Peyer's patch (tissue), 4 donors: ENCODE results near the gene KLRD1. TPM values are rescaled to one million over a fixed set of nuclear protein-coding genes. Genes with fewer than 3 reads are reported as not detected.

ENCODE experiments used
- DNase-seq, 3 donors: peaks; one replicate each; pipeline ENCODE4 v3.0.0-alpha.2; 2017 to 2019
- H3K27ac ChIP-seq, 4 donors: fragments of 200-600 bp; sonication (generic); one replicate each; pipeline ENCODE4 v1.5.1; 2016 to 2019
- H3K27me3 ChIP-seq, 2 donors: fragments of 200-600 bp; sonication (generic); one replicate each; pipeline ENCODE4 v1.5.1; 2019
- H3K36me3 ChIP-seq, 3 donors: fragments of 200-600 bp; sonication (generic); one replicate each; pipeline ENCODE4 v1.5.1; 2016 to 2019
- H3K4me1 ChIP-seq, 4 donors: fragments of 200-600 bp; sonication (generic); one replicate each; pipeline ENCODE4 v1.5.1; 2016 to 2019
- H3K4me3 ChIP-seq, 4 donors: fragments of 200-600 bp; sonication (generic); 1 replicate in 3 of 4; 2 replicates in 1 of 4; pipeline ENCODE4 v1.5.1; 2016 to 2019; ENCODE audit warnings: mild to moderate bottlenecking in 1 of 4
- H3K9me3 ChIP-seq, 4 donors: fragments of 200-600 bp; sonication (generic); one replicate each; pipeline ENCODE4 v1.5.1; 2016 to 2019; ENCODE audit warnings: mild to moderate bottlenecking in 1 of 4
- CTCF ChIP-seq, 6 experiments: fragments of 450-650 bp in 4 of 6; fragments of 200-600 bp in 2 of 6; sonication (generic) in 1 of 6; IDR thresholded peaks; one replicate each; pipeline ENCODE4 v1.5.1; 2017 to 2019; ENCODE audit warnings: antibody characterized with exemption in 6 of 6, mild to moderate bottlenecking in 3 of 6, moderate library complexity in 1 of 6
- POLR2A ChIP-seq, 2 donors: fragments of 450-650 bp; IDR thresholded peaks; one replicate each; pipeline ENCODE4 v1.5.1; 2017; ENCODE audit warnings: antibody characterized with exemption in 2 of 2, mild to moderate bottlenecking in 2 of 2, moderate library complexity in 2 of 2
- total RNA-seq, 4 donors: library from RNA; depleted of rRNA; stranded (reverse); fragments of >200 nt; gene quantifications; one replicate each; pipeline ENCODE4 v1.1.0, GENCODE V29; 2016

Gene KLRD1
- total RNA-seq, 4 donors from 2014 or later = under 0.01 to 8.4 (median 5.4) TPM

- H3K27ac ChIP-seq = no peak overlapping the region
- H3K36me3 ChIP-seq = no peaks in the 10 kb centered on the region
- H3K4me3 ChIP-seq = no peak overlapping the region
- H3K4me1 ChIP-seq = peaks cover 0 to 14% (median 0%) of the 10 kb centered on the region in 4 donors
- no peak for DNase-seq
- TF ChIP-seq CTCF (IDR thresholded peaks at IDR 0.05) = no peak
- TF ChIP-seq POLR2A (IDR thresholded peaks at IDR 0.05) = no peak
- H3K27me3 ChIP-seq = no peaks in the 10 kb centered on the region
- no peaks in the 10 kb centered on the region for H3K9me3 ChIP-seq
These were observed 53.4 kb downstream of the KLRD1 start for GRCh38 chr12:10361084-10361483.

GRCh38 chr12:10361622-10362021 lies 54.0 kb downstream of the KLRD1 start:
- no peaks in the 10 kb centered on the region for H3K9me3 ChIP-seq
- no peak for DNase-seq
- H3K27me3 ChIP-seq = no peaks in the 10 kb centered on the region
- H3K36me3 ChIP-seq = no peaks in the 10 kb centered on the region
- H3K27ac ChIP-seq = no peak overlapping the region
- TF ChIP-seq CTCF (IDR thresholded peaks at IDR 0.05) (no peak), POLR2A (IDR thresholded peaks at IDR 0.05) (no peak)
- H3K4me1 ChIP-seq = peaks cover 0 to 19% (median 1%) of the 10 kb centered on the region in 4 donors
- no peak overlapping the region for H3K4me3 ChIP-seq

GRCh38 chr12:10362325-10362724 lies 54.7 kb downstream of the KLRD1 start:
- Histone ChIP-seq H3K27me3 (no peaks in the 10 kb centered on the region), H3K36me3 (no peaks in the 10 kb centered on the region), H3K9me3 (no peaks in the 10 kb centered on the region), H3K4me3 (peak overlapping the region in 1 of 4 donors; percentile 53), H3K27ac (peak overlapping the region in 1 of 4 donors; percentile 87), H3K4me1 (peaks cover 0 to 23% (median 3%) of the 10 kb centered on the region in 4 donors)
- no peak for DNase-seq
- no peak for TF ChIP-seq CTCF (IDR thresholded peaks at IDR 0.05)
- no peak for TF ChIP-seq POLR2A (IDR thresholded peaks at IDR 0.05)

GRCh38 chr12:10362828-10363657 lies 55.4 kb downstream of the KLRD1 start:
- Histone ChIP-seq H3K27me3 (no peaks in the 10 kb centered on the region), H3K27ac (peak overlapping the region; percentile 77 to 95 (median 84)), H3K4me1 (peaks cover 0 to 23% (median 3%) of the 10 kb centered on the region in 4 donors), H3K36me3 (no peaks in the 10 kb centered on the region), H3K9me3 (no peaks in the 10 kb centered on the region), H3K4me3 (peak overlapping the region in 2 of 4 donors; percentile 53 to 73)
- no peak for DNase-seq
- TF ChIP-seq POLR2A (IDR thresholded peaks at IDR 0.05) (no peak), CTCF (IDR thresholded peaks at IDR 0.05) (no peak)

GRCh38 chr12:10363658-10363913 lies 55.9 kb downstream of the KLRD1 start:
- TF ChIP-seq CTCF (IDR thresholded peaks at IDR 0.05) (no peak), POLR2A (IDR thresholded peaks at IDR 0.05) (no peak)
- H3K4me3 ChIP-seq = peak overlapping the region in 2 of 4 donors; percentile 53 to 73
- H3K9me3 ChIP-seq = no peaks in the 10 kb centered on the region
- no peak for DNase-seq
- H3K27me3 ChIP-seq = no peaks in the 10 kb centered on the region
- H3K27ac ChIP-seq = peak overlapping the region; percentile 77 to 95 (median 84)
- no peaks in the 10 kb centered on the region for H3K36me3 ChIP-seq
- H3K4me1 ChIP-seq = peaks cover 0 to 23% (median 3%) of the 10 kb centered on the region in 4 donors
